HG03060 (cell line): Measurements from ENCODE around the gene TBC1D14.

Experiments used
- ATAC-seq: cut with Tn5 transposase; IDR thresholded peaks from one replicate; pipeline ENCODE4 v1.9.1; 2021; ENCODE audit warnings: low read depth, moderate number of reproducible peaks; ENCODE audit not compliant: unreplicated experiment

Gene TBC1D14

GRCh38 chr4:7016086-7016485, 106.5 kb downstream of the TBC1D14 start:
- no peak for ATAC-seq

GRCh38 chr4:7016512-7016911, 106.9 kb downstream of the TBC1D14 start:
- ATAC-seq, result no peak

GRCh38 chr4:7017446-7018048, 107.9 kb downstream of the TBC1D14 start:
- ATAC-seq, result no peak

GRCh38 chr4:7018281-7018680, 108.7 kb downstream of the TBC1D14 start:
- ATAC-seq, result no peak

GRCh38 chr4:7019367-7019766, 109.7 kb downstream of the TBC1D14 start:
- ATAC-seq, result no peak

- ATAC-seq, result no peak
These were observed 110.7 kb downstream of the TBC1D14 start for GRCh38 chr4:7020290-7020689.

- ATAC-seq, result no peak
These were observed 111.2 kb downstream of the TBC1D14 start for GRCh38 chr4:7020856-7021255.

GRCh38 chr4:7021355-7021754, 111.7 kb downstream of the TBC1D14 start:
- no peak for ATAC-seq

GRCh38 chr4:7021930-7022664, 112.5 kb downstream of the TBC1D14 start:
- ATAC-seq, result no peak

GRCh38 chr4:7023486-7023885, 113.9 kb downstream of the TBC1D14 start:
- no peak for ATAC-seq

GRCh38 chr4:7023901-7024300, 114.3 kb downstream of the TBC1D14 start:
- ATAC-seq, result no peak

GRCh38 chr4:7024336-7024890, 114.8 kb downstream of the TBC1D14 start:
- ATAC-seq, result no peak

GRCh38 chr4:7025040-7025602, 115.5 kb downstream of the TBC1D14 start:
- ATAC-seq, result no peak

GRCh38 chr4:7026107-7026506, 116.5 kb downstream of the TBC1D14 start:
- no peak for ATAC-seq

- no peak for ATAC-seq
These were observed 117.7 kb downstream of the TBC1D14 start for GRCh38 chr4:7027284-7027683.

- ATAC-seq, result no peak
These were observed 118.3 kb downstream of the TBC1D14 start for GRCh38 chr4:7027913-7028312.

GRCh38 chr4:7029212-7029611, 119.6 kb downstream of the TBC1D14 start:
- ATAC-seq, result no peak

- no peak for ATAC-seq
These were observed 120.3 kb downstream of the TBC1D14 start for GRCh38 chr4:7029921-7030320.

- no peak for ATAC-seq
These were observed 121.2 kb downstream of the TBC1D14 start for GRCh38 chr4:7030856-7031255.

GRCh38 chr4:7031558-7032449, 122.2 kb downstream of the TBC1D14 start:
- ATAC-seq, result no peak

- no peak for ATAC-seq
These were observed 123.0 kb downstream of the TBC1D14 start for GRCh38 chr4:7032596-7032995.
